GM18499 (cell line): ENCODE measurements around the gene ZNF107.
"Not testable (repeated sequence)": the region's sequence is repeated elsewhere in the genome, so short reads cannot be mapped to it uniquely, and the experiment has no call there.

Experiments used
- ATAC-seq: cut with Tn5 transposase; IDR thresholded peaks from one replicate; pipeline ENCODE4 v1.9.1; 2021; ENCODE audit warnings: moderate number of reproducible peaks; ENCODE audit not compliant: insufficient read depth, unreplicated experiment

Gene ZNF107

GRCh38 chr7:64642875-64643274, 23.1 kb upstream of the ZNF107 start:
- no peak for ATAC-seq

- ATAC-seq, result no peak
Observed at GRCh38 chr7:64643566-64643965, 22.4 kb upstream of the ZNF107 start.

- no peak for ATAC-seq
Observed at GRCh38 chr7:64651203-64651602, 14.7 kb upstream of the ZNF107 start.

- no peak for ATAC-seq
Observed at GRCh38 chr7:64651632-64652165, 14.2 kb upstream of the ZNF107 start.

GRCh38 chr7:64653721-64654401, 12.1 kb upstream of the ZNF107 start:
- ATAC-seq, result no peak

GRCh38 chr7:64654796-64655548, 11.0 kb upstream of the ZNF107 start:
- ATAC-seq, result no peak

GRCh38 chr7:64655811-64656210, 10.1 kb upstream of the ZNF107 start:
- no peak for ATAC-seq

- no peak for ATAC-seq
Observed at GRCh38 chr7:64656489-64656888, 9.4 kb upstream of the ZNF107 start.

GRCh38 chr7:64662091-64662490, 3.8 kb upstream of the ZNF107 start:
- ATAC-seq, result not testable (repeated sequence)

- no peak for ATAC-seq
Observed at GRCh38 chr7:64666663-64667050, 724 bp downstream of the ZNF107 start.

GRCh38 chr7:64667311-64667710, 1.4 kb downstream of the ZNF107 start:
- no peak for ATAC-seq

GRCh38 chr7:64672414-64672813, 6.5 kb downstream of the ZNF107 start:
- ATAC-seq, result no peak

- ATAC-seq, result no peak
Observed at GRCh38 chr7:64685091-64685490, 19.2 kb downstream of the ZNF107 start.

- no peak for ATAC-seq
Observed at GRCh38 chr7:64685741-64686140, 19.8 kb downstream of the ZNF107 start.

GRCh38 chr7:64686493-64687184, 20.7 kb downstream of the ZNF107 start:
- ATAC-seq, result peak; percentile 53

- ATAC-seq, result no peak
Observed at GRCh38 chr7:64687249-64687648, 21.3 kb downstream of the ZNF107 start.

GRCh38 chr7:64688988-64689387, 23.1 kb downstream of the ZNF107 start:
- no peak for ATAC-seq

GRCh38 chr7:64691831-64692230, 25.9 kb downstream of the ZNF107 start:
- no peak for ATAC-seq

GRCh38 chr7:64697863-64698262, 31.9 kb downstream of the ZNF107 start:
- not testable (repeated sequence) for ATAC-seq

GRCh38 chr7:64706625-64707292, 40.8 kb downstream of the ZNF107 start:
- ATAC-seq, result no peak
